ENCODE data around the gene SRPK1. TPM values are rescaled to one million over a fixed set of nuclear protein-coding genes. Genes with fewer than 3 reads are reported as not detected.
A peak's percentile ranks its signal among the peaks of the same experiment; 100 is the strongest.
"Not testable (repeated sequence)": the region's sequence is repeated elsewhere in the genome, so short reads cannot be mapped to it uniquely, and the experiment has no call there.

SRPK1 gene
- total RNA-seq, 1 experiment from 2014 or later, result 138 TPM

- intact Hi-C loops (cut with micrococcal nuclease; ENCODE audit: unreplicated experiment), result no loop called here
- DNase-seq, result no peak
- no peak for TF ChIP-seq CTCF (IDR thresholded peaks at IDR 0.05; ENCODE audit: unreplicated experiment)
- H3K27me3 Mint-ChIP-seq (ENCODE audit: unreplicated experiment), result no peaks in the 10 kb centered on the region
- CTCF ChIA-PET, result no interaction called here
- peaks cover 79% of the 10 kb centered on the region for H3K36me3 Mint-ChIP-seq (ENCODE audit: insufficient read depth, unreplicated experiment)
- no peak overlapping the region for H3K27ac Mint-ChIP-seq (ENCODE audit: unreplicated experiment)
- H3K9me3 Mint-ChIP-seq (ENCODE audit: low read depth, unreplicated experiment), result no peaks in the 10 kb centered on the region
- no peak overlapping the region for H3K4me3 Mint-ChIP-seq (ENCODE audit: low read depth, unreplicated experiment)
- BruUV-seq (replicated peaks), result no TSS peak
- H3K4me1 Mint-ChIP-seq (ENCODE audit: low read depth, unreplicated experiment), result peaks cover 17% of the 10 kb centered on the region
These were observed 4.8 kb downstream of the SRPK1 start for GRCh38 chr6:35916056-35916455.

GRCh38 chr6:35914536-35914935 lies 6.4 kb downstream of the SRPK1 start:
- H3K9me3 Mint-ChIP-seq (ENCODE audit: low read depth, unreplicated experiment), result no peaks in the 10 kb centered on the region
- intact Hi-C loops (cut with micrococcal nuclease; ENCODE audit: unreplicated experiment), result no loop called here
- H3K4me3 Mint-ChIP-seq (ENCODE audit: low read depth, unreplicated experiment), result no peak overlapping the region
- H3K27ac Mint-ChIP-seq (ENCODE audit: unreplicated experiment), result no peak overlapping the region
- no peak for TF ChIP-seq CTCF (IDR thresholded peaks at IDR 0.05; ENCODE audit: unreplicated experiment)
- H3K27me3 Mint-ChIP-seq (ENCODE audit: unreplicated experiment), result no peaks in the 10 kb centered on the region
- no peak for DNase-seq
- no TSS peak for BruUV-seq (replicated peaks)
- CTCF ChIA-PET, result no interaction called here
- peaks cover 78% of the 10 kb centered on the region for H3K36me3 Mint-ChIP-seq (ENCODE audit: insufficient read depth, unreplicated experiment)
- peaks cover 16% of the 10 kb centered on the region for H3K4me1 Mint-ChIP-seq (ENCODE audit: low read depth, unreplicated experiment)

- no TSS peak for BruUV-seq (replicated peaks)
- TF ChIP-seq CTCF (IDR thresholded peaks at IDR 0.05; ENCODE audit: unreplicated experiment), result no peak
- CTCF ChIA-PET, result interaction anchor here (0.6 kb wide), 1 partner anchor 78 kb away, joined by 4 read pairs; no protein-coding TSS in a partner anchor
- no peaks in the 10 kb centered on the region for H3K27me3 Mint-ChIP-seq (ENCODE audit: unreplicated experiment)
- peak; percentile 23 for DNase-seq
- H3K4me3 Mint-ChIP-seq (ENCODE audit: low read depth, unreplicated experiment), result no peak overlapping the region
- H3K36me3 Mint-ChIP-seq (ENCODE audit: insufficient read depth, unreplicated experiment), result peaks cover 77% of the 10 kb centered on the region
- peaks cover 9% of the 10 kb centered on the region for H3K9me3 Mint-ChIP-seq (ENCODE audit: low read depth, unreplicated experiment)
- no peak overlapping the region for H3K27ac Mint-ChIP-seq (ENCODE audit: unreplicated experiment)
- peaks cover 12% of the 10 kb centered on the region for H3K4me1 Mint-ChIP-seq (ENCODE audit: low read depth, unreplicated experiment)
- intact Hi-C loops (cut with micrococcal nuclease; ENCODE audit: unreplicated experiment), result no loop called here
These were observed 8.8 kb downstream of the SRPK1 start for GRCh38 chr6:35911871-35912653.

- BruUV-seq (replicated peaks), result not testable (repeated sequence)
These were observed 11.3 kb downstream of the SRPK1 start for GRCh38 chr6:35909571-35909970.

GRCh38 chr6:35908753-35909401 lies 12.0 kb downstream of the SRPK1 start:
- H3K4me1 Mint-ChIP-seq (ENCODE audit: low read depth, unreplicated experiment); intact Hi-C loops (cut with micrococcal nuclease; ENCODE audit: unreplicated experiment); H3K27ac Mint-ChIP-seq (ENCODE audit: unreplicated experiment); H3K27me3 Mint-ChIP-seq (ENCODE audit: unreplicated experiment); CTCF ChIA-PET; H3K4me3 Mint-ChIP-seq (ENCODE audit: low read depth, unreplicated experiment); BruUV-seq (replicated peaks); DNase-seq; H3K9me3 Mint-ChIP-seq (ENCODE audit: low read depth, unreplicated experiment): not testable (repeated sequence)
- H3K36me3 Mint-ChIP-seq (ENCODE audit: insufficient read depth, unreplicated experiment), result peaks cover 59% of the 10 kb centered on the region

More at GRCh38 chr6:35909571-35909970, 11.3 kb downstream of the SRPK1 start:
- H3K4me1 Mint-ChIP-seq (ENCODE audit: low read depth, unreplicated experiment); CTCF ChIA-PET; H3K4me3 Mint-ChIP-seq (ENCODE audit: low read depth, unreplicated experiment); H3K27ac Mint-ChIP-seq (ENCODE audit: unreplicated experiment); DNase-seq; H3K9me3 Mint-ChIP-seq (ENCODE audit: low read depth, unreplicated experiment); intact Hi-C loops (cut with micrococcal nuclease; ENCODE audit: unreplicated experiment); H3K27me3 Mint-ChIP-seq (ENCODE audit: unreplicated experiment): not testable (repeated sequence)
- peaks cover 59% of the 10 kb centered on the region for H3K36me3 Mint-ChIP-seq (ENCODE audit: insufficient read depth, unreplicated experiment)
